Endothelial cell (in vitro differentiated cells): ENCODE results near the gene FAM110D. TPM values are rescaled to one million over a fixed set of nuclear protein-coding genes. Genes with fewer than 3 reads are reported as not detected.

Source experiments
- DNase-seq: peaks from one replicate; pipeline ENCODE4 v3.0.0; 2021; ENCODE audit warnings: low spot score
- H3K27ac Mint-ChIP-seq: one replicate; pipeline ENCODE4 v1.8.0; 2021; ENCODE audit warnings: mixed read lengths, inconsistent platforms; ENCODE audit not compliant: unreplicated experiment
- H3K27me3 Mint-ChIP-seq: one replicate; pipeline ENCODE4 v1.8.0; 2021; ENCODE audit warnings: mild to moderate bottlenecking, moderate library complexity, mixed read lengths, inconsistent platforms; ENCODE audit not compliant: unreplicated experiment
- H3K36me3 Mint-ChIP-seq: one replicate; pipeline ENCODE4 v1.8.0; 2021; ENCODE audit warnings: mild to moderate bottlenecking, low read depth, mixed read lengths, inconsistent platforms; ENCODE audit not compliant: unreplicated experiment
- H3K4me1 Mint-ChIP-seq: one replicate; pipeline ENCODE4 v1.8.0; 2021; ENCODE audit warnings: mild to moderate bottlenecking, mixed read lengths, inconsistent platforms; ENCODE audit not compliant: unreplicated experiment
- H3K4me3 Mint-ChIP-seq: one replicate; pipeline ENCODE4 v1.8.0; 2021; ENCODE audit warnings: mild to moderate bottlenecking, mixed read lengths, inconsistent platforms; ENCODE audit not compliant: unreplicated experiment
- H3K9me3 Mint-ChIP-seq: one replicate; pipeline ENCODE4 v1.8.0; 2021; ENCODE audit warnings: mixed read lengths, inconsistent platforms; ENCODE audit not compliant: unreplicated experiment
- total RNA-seq: library from RNA; stranded (reverse); fragmentation: NEBNext Ultra II Directional; extraction: Animal tissue kit (Norgen Biotek cat#: 25700); gene quantifications from one replicate; pipeline ENCODE4 v1.2.1, GENCODE V29; 2021; ENCODE audit not compliant: unreplicated experiment
- TF ChIP-seq, protein P1 (sequence below): fragments of 200-600 bp; sonication (generic); IDR thresholded peaks from one replicate; pipeline ENCODE4 v1.5.0; 2021; ENCODE audit warnings: antibody characterized with exemption; ENCODE audit not compliant: unreplicated experiment

FAM110D gene
- total RNA-seq, 1 donor from 2014 or later = 13.5 TPM

GRCh38 chr1:26175346-26175745 lies 16.5 kb downstream of the FAM110D start:
- Mint-ChIP-seq H3K27ac (no peak overlapping the region), H3K9me3 (no peaks in the 10 kb centered on the region), H3K4me1 (peaks cover 15% of the 10 kb centered on the region), H3K27me3 (peaks cover 3% of the 10 kb centered on the region), H3K4me3 (no peak overlapping the region), H3K36me3 (no peaks in the 10 kb centered on the region)
- DNase-seq = no peak
- TF ChIP-seq, protein P1, sequence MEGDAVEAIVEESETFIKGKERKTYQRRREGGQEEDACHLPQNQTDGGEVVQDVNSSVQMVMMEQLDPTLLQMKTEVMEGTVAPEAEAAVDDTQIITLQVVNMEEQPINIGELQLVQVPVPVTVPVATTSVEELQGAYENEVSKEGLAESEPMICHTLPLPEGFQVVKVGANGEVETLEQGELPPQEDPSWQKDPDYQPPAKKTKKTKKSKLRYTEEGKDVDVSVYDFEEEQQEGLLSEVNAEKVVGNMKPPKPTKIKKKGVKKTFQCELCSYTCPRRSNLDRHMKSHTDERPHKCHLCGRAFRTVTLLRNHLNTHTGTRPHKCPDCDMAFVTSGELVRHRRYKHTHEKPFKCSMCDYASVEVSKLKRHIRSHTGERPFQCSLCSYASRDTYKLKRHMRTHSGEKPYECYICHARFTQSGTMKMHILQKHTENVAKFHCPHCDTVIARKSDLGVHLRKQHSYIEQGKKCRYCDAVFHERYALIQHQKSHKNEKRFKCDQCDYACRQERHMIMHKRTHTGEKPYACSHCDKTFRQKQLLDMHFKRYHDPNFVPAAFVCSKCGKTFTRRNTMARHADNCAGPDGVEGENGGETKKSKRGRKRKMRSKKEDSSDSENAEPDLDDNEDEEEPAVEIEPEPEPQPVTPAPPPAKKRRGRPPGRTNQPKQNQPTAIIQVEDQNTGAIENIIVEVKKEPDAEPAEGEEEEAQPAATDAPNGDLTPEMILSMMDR = no peak

DNA sequence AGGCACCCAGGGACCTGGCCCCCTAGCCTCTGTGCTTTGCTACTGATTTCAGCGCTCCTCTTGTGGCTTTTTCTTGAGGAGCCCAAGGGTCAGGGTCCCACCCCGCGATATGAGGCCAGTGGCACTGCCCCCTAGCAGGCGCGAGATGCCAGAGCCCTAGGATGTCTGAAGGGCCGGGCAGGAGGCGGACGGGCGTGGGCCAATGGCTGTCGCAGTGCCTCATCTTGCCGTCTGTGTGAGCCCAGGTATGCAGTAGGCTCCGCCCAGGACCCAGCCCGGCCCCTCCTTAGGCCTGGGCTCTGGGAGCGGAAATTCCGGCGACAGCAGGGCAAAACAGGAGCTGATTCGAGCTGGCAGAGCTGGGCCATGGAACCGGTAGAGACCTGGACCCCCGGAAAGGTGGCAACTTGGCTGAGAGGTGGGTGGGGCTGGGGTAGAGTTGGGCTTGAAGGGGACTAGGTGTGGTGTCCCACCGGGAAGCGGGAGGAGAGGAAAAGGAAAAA lies 18.4 kb downstream of the FAM110D start, which contains the start of gene CNKSR1:
Gene CNKSR1 (plus strand): TSS at position 310 of the 503 bp plus-strand sequence. CDS start 57 bp downstream, at position 367.
- peak; percentile 51 for DNase-seq
- Mint-ChIP-seq H3K27me3 (peaks cover 3% of the 10 kb centered on the region), H3K4me3 (peak within 1 kb of the TSS; percentile 81), H3K9me3 (no peaks in the 10 kb centered on the region), H3K36me3 (peaks cover 5% of the 10 kb centered on the region), H3K27ac (peak within 1 kb of the TSS; percentile 82), H3K4me1 (peaks cover 15% of the 10 kb centered on the region)
- TF ChIP-seq, protein P1 = no peak

GRCh38 chr1:26180010-26180506 lies 21.2 kb downstream of the FAM110D start:
- Mint-ChIP-seq H3K4me1 (peaks cover 15% of the 10 kb centered on the region), H3K36me3 (peaks cover 5% of the 10 kb centered on the region), H3K27me3 (peaks cover 3% of the 10 kb centered on the region), H3K4me3 (no peak overlapping the region), H3K9me3 (no peaks in the 10 kb centered on the region), H3K27ac (no peak overlapping the region)
- TF ChIP-seq, protein P1 = no peak
- no peak for DNase-seq

- peaks cover 10% of the 10 kb centered on the region for H3K36me3 Mint-ChIP-seq
- peaks cover 3% of the 10 kb centered on the region for H3K27me3 Mint-ChIP-seq
- H3K9me3 Mint-ChIP-seq = no peaks in the 10 kb centered on the region
- peaks cover 15% of the 10 kb centered on the region for H3K4me1 Mint-ChIP-seq
- peak overlapping the region; percentile 42 for H3K4me3 Mint-ChIP-seq
- DNase-seq = no peak
- H3K27ac Mint-ChIP-seq = peak overlapping the region; percentile 48
- TF ChIP-seq, protein P1 = no peak
Measured at GRCh38 chr1:26181586-26182382, 22.9 kb downstream of the FAM110D start.

DNA sequence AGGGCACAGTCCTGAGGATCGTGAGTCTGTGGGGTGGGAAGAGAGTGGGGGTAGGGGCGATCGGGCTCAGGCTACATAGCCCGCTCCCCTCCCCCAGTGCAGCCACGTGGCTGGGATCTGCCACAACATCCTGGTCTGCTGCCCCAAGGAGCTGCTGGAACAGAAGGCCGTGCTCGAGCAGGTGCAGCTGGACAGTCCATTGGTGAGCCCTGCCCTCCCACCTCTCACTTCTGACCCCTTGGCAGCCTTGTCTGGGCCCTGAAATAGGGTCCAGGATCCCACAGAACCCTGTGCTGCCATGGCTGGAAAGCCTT lies 23.5 kb downstream of the FAM110D start:
- H3K9me3 Mint-ChIP-seq = no peaks in the 10 kb centered on the region
- peaks cover 13% of the 10 kb centered on the region for H3K4me1 Mint-ChIP-seq
- TF ChIP-seq, protein P1 = no peak
- no peak overlapping the region for H3K27ac Mint-ChIP-seq
- peaks cover 3% of the 10 kb centered on the region for H3K27me3 Mint-ChIP-seq
- H3K36me3 Mint-ChIP-seq = peaks cover 10% of the 10 kb centered on the region
- DNase-seq = no peak
- H3K4me3 Mint-ChIP-seq = no peak overlapping the region
